OCI-LY7 (cell line): ENCODE results near the gene GDPD4. TPM values are rescaled to one million over a fixed set of nuclear protein-coding genes. Genes with fewer than 3 reads are reported as not detected.

Experiments
- BruUV-seq: library from RNA; stranded (reverse); fragments of 400-500 nt; replicated peaks from 2 replicates; lab custom pipeline; 2021; lab: Mats Ljungman, UMichigan
- CTCF ChIA-PET: fragments of 300-600 bp; sonication (Branson Sonifier 250); formaldehyde crosslinking; loops from one replicate; lab custom pipeline; 2022; ENCODE audit warnings: antibody characterized with exemption; ENCODE audit not compliant: unreplicated experiment; lab: Charles Lee
- POLR2A ChIA-PET: fragments of 300-600 bp; sonication (Branson Sonifier 250); formaldehyde crosslinking; loops from one replicate; lab custom pipeline; 2022; ENCODE audit warnings: antibody characterized with exemption; lab: Charles Lee
- DNase-seq: peaks from one replicate; pipeline ENCODE4 v3.0.0-alpha.2; 2015; ENCODE audit warnings: low spot score
- H2AFZ ChIP-seq: fragments of 200-600 bp; sonication (generic), shearing (Covaris generic); 2 replicates; pipeline ENCODE4 v1.6.1; 2014; ENCODE audit warnings: mild to moderate bottlenecking, antibody characterized with exemption, low read length, moderate library complexity
- H3K27ac ChIP-seq: fragments of 200-600 bp; sonication (generic); 2 replicates; pipeline ENCODE4 v1.5.1; 2014; ENCODE audit warnings: mixed run types, low read depth, mild to moderate bottlenecking, moderate library complexity, low read length, inconsistent platforms; ENCODE audit not compliant: poor library complexity, severe bottlenecking
- H3K36me3 ChIP-seq: fragments of 200-600 bp; sonication (generic); 2 replicates; pipeline ENCODE4 v1.6.1; 2014; ENCODE audit warnings: mild to moderate bottlenecking, antibody characterized with exemption, low read length, moderate library complexity, mixed read lengths; ENCODE audit not compliant: insufficient read depth
- H3K4me1 ChIP-seq: fragments of 200-600 bp; sonication (generic); 2 replicates; pipeline ENCODE4 v1.5.1; 2014; ENCODE audit warnings: mild to moderate bottlenecking, low read length; ENCODE audit not compliant: insufficient read depth, poor library complexity, severe bottlenecking
- H3K4me2 ChIP-seq: fragments of 200-600 bp; sonication (generic); 2 replicates; pipeline ENCODE4 v1.6.1; 2014; ENCODE audit warnings: mild to moderate bottlenecking, low read length
- H3K4me3 ChIP-seq: fragments of 200-600 bp; sonication (generic); 2 replicates; pipeline ENCODE4 v1.5.1; 2014; ENCODE audit warnings: mild to moderate bottlenecking, low read depth, low read length; ENCODE audit not compliant: poor library complexity, severe bottlenecking
- H3K79me2 ChIP-seq: fragments of 200-600 bp; sonication (generic); 2 replicates; pipeline ENCODE4 v1.6.1; 2016; ENCODE audit warnings: low read depth, mild to moderate bottlenecking, low read length, moderate library complexity, mixed read lengths; ENCODE audit not compliant: insufficient read depth
- H3K9me2 ChIP-seq: fragments of 200-600 bp; sonication (generic); 2 replicates; pipeline ENCODE4 v1.6.1; 2016; ENCODE audit warnings: mild to moderate bottlenecking, low read length, mixed read lengths; ENCODE audit not compliant: insufficient read depth
- H3K9me3 ChIP-seq: fragments of 200-600 bp; sonication (generic); 2 replicates; pipeline ENCODE4 v1.6.1; 2014; ENCODE audit warnings: mild to moderate bottlenecking, mixed run types, low read length, mixed read lengths
- H4K20me1 ChIP-seq: fragments of 200-600 bp; sonication (generic); 2 replicates; pipeline ENCODE4 v1.6.1; 2014; ENCODE audit warnings: mild to moderate bottlenecking, antibody characterized with exemption, low read length, moderate library complexity, mixed read lengths; ENCODE audit not compliant: insufficient read depth
- CTCF ChIP-seq: fragments of 200-600 bp; sonication (generic); conservative IDR thresholded peaks from 2 replicates; pipeline ENCODE4 v1.5.1; 2014; ENCODE audit warnings: mild to moderate bottlenecking, antibody characterized with exemption, low read length, moderate library complexity, mixed read lengths
- EZH2phosphoT487 ChIP-seq: fragments of 200-600 bp; sonication (generic); IDR thresholded peaks from 2 replicates; pipeline ENCODE4 v1.6.1; 2018; ENCODE audit warnings: low read depth, borderline replicate concordance, mild to moderate bottlenecking, mixed run types, antibody characterized with exemption, low read length, moderate library complexity, mixed read lengths
- intact Hi-C: fragments of 100-400 bp; cut with micrococcal nuclease; formaldehyde crosslinking; loops from one replicate; pipeline ENCODE4 v1.10.0; 2022; ENCODE audit not compliant: unreplicated experiment
- total RNA-seq, 2 experiments: library from RNA; depleted of rRNA in 1 of 2; stranded (reverse); fragments of >200 nt in 1 of 2; shearing (Covaris generic) in 1 of 2; gene quantifications; 2 replicates each; pipeline ENCODE4 v1.2.3, GENCODE V29; 2014 to 2022

GDPD4 gene
- total RNA-seq, 2 experiments from 2014 or later, result not detected

DNA sequence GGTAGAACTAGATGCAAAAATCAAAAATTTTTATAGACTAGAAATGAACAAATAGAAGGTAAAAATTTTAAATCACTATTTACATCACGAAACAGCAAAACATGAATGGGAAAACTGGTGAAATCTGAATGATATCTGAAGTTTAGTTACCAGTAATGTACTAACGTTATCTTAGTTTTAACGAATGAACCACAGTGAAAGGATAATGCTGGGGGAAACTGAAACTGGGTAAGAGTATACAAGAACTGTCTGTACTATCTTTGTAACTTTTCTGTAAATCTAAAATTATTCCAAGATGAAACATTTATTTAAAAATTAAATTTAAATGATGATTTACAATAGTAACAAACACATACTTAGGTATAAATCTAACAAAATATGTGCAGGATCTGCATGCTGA, 7.4 kb downstream of the GDPD4 start:
- no TSS peak for BruUV-seq
- no peak overlapping the region for H2AFZ ChIP-seq
- no peaks in the 10 kb centered on the region for H3K79me2 ChIP-seq
- CTCF ChIA-PET, result no interaction called here
- H3K4me2 ChIP-seq, result no peak overlapping the region
- H3K4me3 ChIP-seq, result no peak overlapping the region
- no peaks in the 10 kb centered on the region for H3K9me3 ChIP-seq
- no peaks in the 10 kb centered on the region for H3K4me1 ChIP-seq
- no peak overlapping the region for H3K27ac ChIP-seq
- no peak for TF ChIP-seq EZH2phosphoT487
- no peak for TF ChIP-seq CTCF
- no peaks in the 10 kb centered on the region for H3K9me2 ChIP-seq
- no peak for DNase-seq
- no peaks in the 10 kb centered on the region for H3K36me3 ChIP-seq
- H4K20me1 ChIP-seq, result no peaks in the 10 kb centered on the region
- intact Hi-C loops, result no loop called here
- POLR2A ChIA-PET, result interaction anchor here (0.6 kb wide), 1 partner anchor 25 kb away, joined by 4 read pairs; no protein-coding TSS in a partner anchor

- no peaks in the 10 kb centered on the region for H3K79me2 ChIP-seq
- no peak for DNase-seq
- no peak overlapping the region for H2AFZ ChIP-seq
- no peaks in the 10 kb centered on the region for H4K20me1 ChIP-seq
- no peaks in the 10 kb centered on the region for H3K9me3 ChIP-seq
- intact Hi-C loops, result no loop called here
- no TSS peak for BruUV-seq
- CTCF ChIA-PET, result no interaction called here
- H3K4me2 ChIP-seq, result no peak overlapping the region
- no peaks in the 10 kb centered on the region for H3K4me1 ChIP-seq
- no peak overlapping the region for H3K27ac ChIP-seq
- no peaks in the 10 kb centered on the region for H3K9me2 ChIP-seq
- no peaks in the 10 kb centered on the region for H3K36me3 ChIP-seq
- TF ChIP-seq EZH2phosphoT487, result no peak
- no peak for TF ChIP-seq CTCF
- H3K4me3 ChIP-seq, result no peak overlapping the region
- POLR2A ChIA-PET, result no interaction called here
Observed at GRCh38 chr11:77289737-77290136, 11.7 kb downstream of the GDPD4 start.

DNA sequence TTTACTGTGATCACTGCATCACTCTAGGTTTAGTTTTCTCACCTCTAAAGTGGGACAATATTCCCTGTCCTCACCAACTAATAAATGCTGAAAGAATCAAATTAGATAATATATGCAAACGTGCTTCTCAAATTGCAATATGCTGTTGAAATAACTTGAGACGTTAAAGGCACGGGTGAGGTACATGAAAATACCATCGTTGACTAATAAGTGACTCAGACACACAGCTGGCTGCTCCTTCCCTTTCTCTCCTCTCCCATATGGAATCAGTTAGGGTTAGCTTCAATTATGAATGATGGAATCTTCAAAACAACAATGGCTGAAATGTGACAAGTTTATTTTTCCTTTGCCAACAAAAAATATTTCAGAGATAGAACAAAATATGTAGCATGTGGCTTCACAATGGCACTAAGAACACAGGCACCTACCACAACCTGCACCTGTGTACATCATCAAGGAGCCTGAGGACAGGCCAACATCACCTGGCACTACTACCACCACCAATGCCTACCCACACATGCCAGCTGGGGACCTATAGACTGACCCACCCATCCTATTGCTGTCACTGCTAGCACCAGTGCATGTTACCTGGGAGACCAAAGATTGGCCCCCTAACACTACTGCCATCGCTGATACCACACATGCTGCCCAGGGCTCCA, 13.7 kb downstream of the GDPD4 start:
- Histone ChIP-seq H4K20me1 (no peaks in the 10 kb centered on the region), H3K4me1 (no peaks in the 10 kb centered on the region), H3K9me2 (no peaks in the 10 kb centered on the region), H3K4me2 (no peak overlapping the region), H3K79me2 (no peaks in the 10 kb centered on the region), H3K9me3 (no peaks in the 10 kb centered on the region), H3K4me3 (no peak overlapping the region), H3K27ac (no peak overlapping the region), H2AFZ (no peak overlapping the region), H3K36me3 (no peaks in the 10 kb centered on the region)
- CTCF ChIA-PET, result no interaction called here
- no TSS peak for BruUV-seq
- intact Hi-C loops, result no loop called here
- TF ChIP-seq EZH2phosphoT487, result no peak
- TF ChIP-seq CTCF, result no peak
- POLR2A ChIA-PET, result no interaction called here
- no peak for DNase-seq
